WTC11 (cell line): ENCODE measurements around the gene ING1.

Experiments used
- CREB1 ChIP-seq: sonication (generic); formaldehyde crosslinking; IDR thresholded peaks from 2 replicates; pipeline ENCODE4 v1.8.0; 2023; ENCODE audit warnings: mild to moderate bottlenecking, missing genetic modification reagents
- NR2C2 ChIP-seq: sonication (generic); formaldehyde crosslinking; IDR thresholded peaks from 2 replicates; pipeline ENCODE4 v1.8.0; 2022; ENCODE audit warnings: mild to moderate bottlenecking, missing genetic modification reagents
- TF ChIP-seq, protein P1 (sequence below): fragments of 200-600 bp; IDR thresholded peaks from 2 replicates; pipeline ENCODE4 v1.8.0; 2022; ENCODE audit warnings: antibody characterized with exemption
- TF ChIP-seq, protein P2 (sequence below): fragments of 250-450 bp; sonication (Bioruptor Pico); IDR thresholded peaks from 2 replicates; pipeline ENCODE4 v1.8.0; 2021; ENCODE audit warnings: mild to moderate bottlenecking
- TF ChIP-seq, protein P3 (sequence below): sonication (generic); formaldehyde crosslinking; IDR thresholded peaks from 2 replicates; pipeline ENCODE4 v1.8.0; 2022; ENCODE audit warnings: mild to moderate bottlenecking, missing genetic modification reagents
- TF ChIP-seq, protein P4 (sequence below): fragments of 250-450 bp; sonication (Bioruptor Pico); IDR thresholded peaks from 2 replicates; pipeline ENCODE4 v1.9.0; 2021; ENCODE audit warnings: mild to moderate bottlenecking, borderline replicate concordance
- TF ChIP-seq, protein P5 (sequence below): sonication (generic); formaldehyde crosslinking; IDR thresholded peaks from 2 replicates; pipeline ENCODE4 v1.8.0; 2023; ENCODE audit warnings: missing genetic modification reagents

DNA sequence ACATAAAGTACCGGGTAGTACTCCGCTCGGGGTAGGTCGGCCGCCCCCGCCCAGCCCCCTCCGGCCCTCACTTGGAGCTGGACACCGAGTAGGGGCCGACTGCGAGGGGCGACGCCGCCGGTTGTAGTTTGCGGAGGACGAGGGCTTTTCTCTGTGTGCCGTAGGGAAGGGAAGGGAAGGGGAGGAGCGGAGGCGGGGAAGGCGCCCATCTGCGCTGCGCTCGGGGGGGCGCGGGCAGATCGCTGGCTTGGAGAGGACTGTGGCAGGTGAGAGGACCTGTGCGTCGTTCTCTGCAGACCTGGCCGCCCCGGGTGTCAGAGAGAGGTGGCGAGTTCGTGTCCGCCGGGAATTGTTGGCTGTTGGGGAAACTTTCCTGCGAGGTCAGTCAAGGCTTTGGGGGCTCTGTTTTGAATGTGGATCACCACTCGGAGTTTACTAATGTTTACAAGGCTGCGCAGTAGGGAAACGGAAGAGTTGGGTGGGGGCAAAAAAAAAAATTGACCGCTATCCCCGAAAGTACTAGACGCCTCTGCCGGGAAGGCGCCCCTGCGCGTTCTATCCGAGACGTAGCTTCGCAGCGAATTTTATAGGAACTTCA is 1.4 kb downstream of the ING1 start:
- TF ChIP-seq, protein P1, sequence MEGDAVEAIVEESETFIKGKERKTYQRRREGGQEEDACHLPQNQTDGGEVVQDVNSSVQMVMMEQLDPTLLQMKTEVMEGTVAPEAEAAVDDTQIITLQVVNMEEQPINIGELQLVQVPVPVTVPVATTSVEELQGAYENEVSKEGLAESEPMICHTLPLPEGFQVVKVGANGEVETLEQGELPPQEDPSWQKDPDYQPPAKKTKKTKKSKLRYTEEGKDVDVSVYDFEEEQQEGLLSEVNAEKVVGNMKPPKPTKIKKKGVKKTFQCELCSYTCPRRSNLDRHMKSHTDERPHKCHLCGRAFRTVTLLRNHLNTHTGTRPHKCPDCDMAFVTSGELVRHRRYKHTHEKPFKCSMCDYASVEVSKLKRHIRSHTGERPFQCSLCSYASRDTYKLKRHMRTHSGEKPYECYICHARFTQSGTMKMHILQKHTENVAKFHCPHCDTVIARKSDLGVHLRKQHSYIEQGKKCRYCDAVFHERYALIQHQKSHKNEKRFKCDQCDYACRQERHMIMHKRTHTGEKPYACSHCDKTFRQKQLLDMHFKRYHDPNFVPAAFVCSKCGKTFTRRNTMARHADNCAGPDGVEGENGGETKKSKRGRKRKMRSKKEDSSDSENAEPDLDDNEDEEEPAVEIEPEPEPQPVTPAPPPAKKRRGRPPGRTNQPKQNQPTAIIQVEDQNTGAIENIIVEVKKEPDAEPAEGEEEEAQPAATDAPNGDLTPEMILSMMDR = no peak
- TF ChIP-seq, protein P2, sequence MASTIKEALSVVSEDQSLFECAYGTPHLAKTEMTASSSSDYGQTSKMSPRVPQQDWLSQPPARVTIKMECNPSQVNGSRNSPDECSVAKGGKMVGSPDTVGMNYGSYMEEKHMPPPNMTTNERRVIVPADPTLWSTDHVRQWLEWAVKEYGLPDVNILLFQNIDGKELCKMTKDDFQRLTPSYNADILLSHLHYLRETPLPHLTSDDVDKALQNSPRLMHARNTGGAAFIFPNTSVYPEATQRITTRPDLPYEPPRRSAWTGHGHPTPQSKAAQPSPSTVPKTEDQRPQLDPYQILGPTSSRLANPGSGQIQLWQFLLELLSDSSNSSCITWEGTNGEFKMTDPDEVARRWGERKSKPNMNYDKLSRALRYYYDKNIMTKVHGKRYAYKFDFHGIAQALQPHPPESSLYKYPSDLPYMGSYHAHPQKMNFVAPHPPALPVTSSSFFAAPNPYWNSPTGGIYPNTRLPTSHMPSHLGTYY = 0 out of 2 replicates have a peak, but pooled peaks have one; percentile 62
- TF ChIP-seq, protein P3, sequence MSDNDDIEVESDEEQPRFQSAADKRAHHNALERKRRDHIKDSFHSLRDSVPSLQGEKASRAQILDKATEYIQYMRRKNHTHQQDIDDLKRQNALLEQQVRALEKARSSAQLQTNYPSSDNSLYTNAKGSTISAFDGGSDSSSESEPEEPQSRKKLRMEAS = no peak
- TF ChIP-seq, protein P4, sequence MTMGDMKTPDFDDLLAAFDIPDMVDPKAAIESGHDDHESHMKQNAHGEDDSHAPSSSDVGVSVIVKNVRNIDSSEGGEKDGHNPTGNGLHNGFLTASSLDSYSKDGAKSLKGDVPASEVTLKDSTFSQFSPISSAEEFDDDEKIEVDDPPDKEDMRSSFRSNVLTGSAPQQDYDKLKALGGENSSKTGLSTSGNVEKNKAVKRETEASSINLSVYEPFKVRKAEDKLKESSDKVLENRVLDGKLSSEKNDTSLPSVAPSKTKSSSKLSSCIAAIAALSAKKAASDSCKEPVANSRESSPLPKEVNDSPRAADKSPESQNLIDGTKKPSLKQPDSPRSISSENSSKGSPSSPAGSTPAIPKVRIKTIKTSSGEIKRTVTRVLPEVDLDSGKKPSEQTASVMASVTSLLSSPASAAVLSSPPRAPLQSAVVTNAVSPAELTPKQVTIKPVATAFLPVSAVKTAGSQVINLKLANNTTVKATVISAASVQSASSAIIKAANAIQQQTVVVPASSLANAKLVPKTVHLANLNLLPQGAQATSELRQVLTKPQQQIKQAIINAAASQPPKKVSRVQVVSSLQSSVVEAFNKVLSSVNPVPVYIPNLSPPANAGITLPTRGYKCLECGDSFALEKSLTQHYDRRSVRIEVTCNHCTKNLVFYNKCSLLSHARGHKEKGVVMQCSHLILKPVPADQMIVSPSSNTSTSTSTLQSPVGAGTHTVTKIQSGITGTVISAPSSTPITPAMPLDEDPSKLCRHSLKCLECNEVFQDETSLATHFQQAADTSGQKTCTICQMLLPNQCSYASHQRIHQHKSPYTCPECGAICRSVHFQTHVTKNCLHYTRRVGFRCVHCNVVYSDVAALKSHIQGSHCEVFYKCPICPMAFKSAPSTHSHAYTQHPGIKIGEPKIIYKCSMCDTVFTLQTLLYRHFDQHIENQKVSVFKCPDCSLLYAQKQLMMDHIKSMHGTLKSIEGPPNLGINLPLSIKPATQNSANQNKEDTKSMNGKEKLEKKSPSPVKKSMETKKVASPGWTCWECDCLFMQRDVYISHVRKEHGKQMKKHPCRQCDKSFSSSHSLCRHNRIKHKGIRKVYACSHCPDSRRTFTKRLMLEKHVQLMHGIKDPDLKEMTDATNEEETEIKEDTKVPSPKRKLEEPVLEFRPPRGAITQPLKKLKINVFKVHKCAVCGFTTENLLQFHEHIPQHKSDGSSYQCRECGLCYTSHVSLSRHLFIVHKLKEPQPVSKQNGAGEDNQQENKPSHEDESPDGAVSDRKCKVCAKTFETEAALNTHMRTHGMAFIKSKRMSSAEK (CRISPR knock-in tag) = 0 out of 2 replicates have a peak, but pooled peaks have one; percentile 61
- TF ChIP-seq CREB1 (CRISPR knock-in tag) (no peak), NR2C2 (CRISPR knock-in tag) (no peak)
- TF ChIP-seq, protein P5, sequence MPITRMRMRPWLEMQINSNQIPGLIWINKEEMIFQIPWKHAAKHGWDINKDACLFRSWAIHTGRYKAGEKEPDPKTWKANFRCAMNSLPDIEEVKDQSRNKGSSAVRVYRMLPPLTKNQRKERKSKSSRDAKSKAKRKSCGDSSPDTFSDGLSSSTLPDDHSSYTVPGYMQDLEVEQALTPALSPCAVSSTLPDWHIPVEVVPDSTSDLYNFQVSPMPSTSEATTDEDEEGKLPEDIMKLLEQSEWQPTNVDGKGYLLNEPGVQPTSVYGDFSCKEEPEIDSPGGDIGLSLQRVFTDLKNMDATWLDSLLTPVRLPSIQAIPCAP (CRISPR knock-in tag) = no peak
